HepG2 (cell line): Measurements from ENCODE around the gene CHN1.

Source experiments
- KLF12 ChIP-seq: sonication (generic); formaldehyde crosslinking; IDR thresholded peaks from 2 replicates; pipeline ENCODE4 v1.4.0; 2020; ENCODE audit warnings: missing genetic modification reagents, borderline replicate concordance
- MYC ChIP-seq: sonication (generic); formaldehyde crosslinking; IDR thresholded peaks from 2 replicates; pipeline ENCODE4 v1.9.0; 2021; ENCODE audit warnings: missing genetic modification reagents, borderline replicate concordance
- POLR2A ChIP-seq, 2 experiments: IDR thresholded peaks; 2 replicates each; pipeline ENCODE4 v1.6.1; 2011; ENCODE audit warnings: low read depth in 2 of 2, low read length in 2 of 2, mild to moderate bottlenecking in 1 of 2, moderate library complexity in 1 of 2; ENCODE audit not compliant: insufficient read depth in 1 of 2
- SRF ChIP-seq: IDR thresholded peaks from 2 replicates; pipeline ENCODE4 v1.6.1; 2011; ENCODE audit warnings: mild to moderate bottlenecking, low read depth, low read length, moderate library complexity
- ZFX ChIP-seq: sonication (generic); formaldehyde crosslinking; IDR thresholded peaks from 2 replicates; pipeline ENCODE4 v1.4.0; 2020; ENCODE audit warnings: mild to moderate bottlenecking, low read depth, missing genetic modification reagents, moderate library complexity
- ZNF180 ChIP-seq: sonication (generic); formaldehyde crosslinking; IDR thresholded peaks from 2 replicates; pipeline ENCODE4 v1.4.0; 2020; ENCODE audit warnings: low read depth, missing genetic modification reagents, borderline replicate concordance
- ZNF383 ChIP-seq: sonication (generic); formaldehyde crosslinking; IDR thresholded peaks from 2 replicates; pipeline ENCODE4 v1.4.0; 2020; ENCODE audit warnings: missing genetic modification reagents, mild to moderate bottlenecking, borderline replicate concordance
- ZNF431 ChIP-seq: sonication (generic); formaldehyde crosslinking; IDR thresholded peaks from 2 replicates; pipeline ENCODE4 v1.9.0; 2022; ENCODE audit warnings: missing genetic modification reagents, low read depth, mild to moderate bottlenecking, borderline replicate concordance
- ZNF569 ChIP-seq: sonication (generic); formaldehyde crosslinking; IDR thresholded peaks from 2 replicates; pipeline ENCODE4 v1.5.0; 2020; ENCODE audit warnings: mild to moderate bottlenecking, missing genetic modification reagents, moderate library complexity, borderline replicate concordance
- TF ChIP-seq, protein P1 (sequence below): sonication (generic); formaldehyde crosslinking; IDR thresholded peaks from 2 replicates; pipeline ENCODE4 v1.5.1; 2020; ENCODE audit warnings: mild to moderate bottlenecking, moderate library complexity, missing genetic modification reagents
- TF ChIP-seq, protein P2 (sequence below): sonication (generic); formaldehyde crosslinking; IDR thresholded peaks from 2 replicates; pipeline ENCODE4 v1.5.0; 2020; ENCODE audit warnings: mild to moderate bottlenecking, missing genetic modification reagents, moderate library complexity
- TF ChIP-seq, protein P3 (sequence below): IDR thresholded peaks from 2 replicates; pipeline ENCODE4 v1.6.1; 2012; ENCODE audit warnings: inconsistent platforms
- TF ChIP-seq, protein P4 (sequence below): sonication (generic); formaldehyde crosslinking; IDR thresholded peaks from 2 replicates; pipeline ENCODE4 v1.4.0; 2020; ENCODE audit warnings: missing genetic modification reagents, borderline replicate concordance

DNA sequence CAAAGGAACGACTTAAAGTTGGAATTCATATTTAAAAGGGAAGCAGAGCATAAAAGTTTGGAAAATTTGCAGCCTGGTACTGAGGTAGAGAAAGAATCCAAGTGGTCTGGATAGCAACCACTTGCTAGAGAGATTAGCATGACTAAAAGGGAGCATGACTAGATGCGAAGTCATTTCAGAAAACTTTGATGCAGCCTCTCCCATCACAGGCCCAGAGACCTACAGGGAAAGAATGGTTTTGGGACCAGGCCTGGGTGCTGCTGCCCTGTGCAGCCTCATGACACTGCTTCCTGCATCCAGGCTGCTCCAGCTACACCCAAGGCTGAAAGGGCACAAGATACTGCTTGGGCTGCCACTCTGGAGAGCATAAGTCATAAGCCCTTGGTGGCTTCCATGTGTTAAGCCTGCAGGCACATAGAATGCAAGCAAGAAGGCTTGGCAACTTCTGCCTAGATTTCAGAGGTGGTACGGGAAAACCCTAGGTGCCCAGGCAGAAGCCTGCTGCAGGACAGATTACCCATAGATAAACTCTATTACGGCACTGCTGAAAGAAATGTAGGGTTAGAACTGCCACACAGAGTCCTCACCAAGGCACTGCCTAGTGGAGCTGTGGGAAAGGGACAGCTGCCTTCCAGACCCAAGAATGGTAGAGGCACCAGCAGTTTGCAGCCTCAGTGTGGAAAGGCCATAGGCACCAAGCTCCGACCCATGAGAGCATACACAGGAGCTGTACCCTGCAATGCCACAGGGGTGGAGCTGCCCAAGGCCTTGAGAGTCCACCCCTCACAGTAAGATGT is 12.6 kb upstream of the CHN1 start:
- TF ChIP-seq KLF12 (CRISPR knock-in tag), result no peak
- TF ChIP-seq ZFX, result no peak
- TF ChIP-seq, protein P1, sequence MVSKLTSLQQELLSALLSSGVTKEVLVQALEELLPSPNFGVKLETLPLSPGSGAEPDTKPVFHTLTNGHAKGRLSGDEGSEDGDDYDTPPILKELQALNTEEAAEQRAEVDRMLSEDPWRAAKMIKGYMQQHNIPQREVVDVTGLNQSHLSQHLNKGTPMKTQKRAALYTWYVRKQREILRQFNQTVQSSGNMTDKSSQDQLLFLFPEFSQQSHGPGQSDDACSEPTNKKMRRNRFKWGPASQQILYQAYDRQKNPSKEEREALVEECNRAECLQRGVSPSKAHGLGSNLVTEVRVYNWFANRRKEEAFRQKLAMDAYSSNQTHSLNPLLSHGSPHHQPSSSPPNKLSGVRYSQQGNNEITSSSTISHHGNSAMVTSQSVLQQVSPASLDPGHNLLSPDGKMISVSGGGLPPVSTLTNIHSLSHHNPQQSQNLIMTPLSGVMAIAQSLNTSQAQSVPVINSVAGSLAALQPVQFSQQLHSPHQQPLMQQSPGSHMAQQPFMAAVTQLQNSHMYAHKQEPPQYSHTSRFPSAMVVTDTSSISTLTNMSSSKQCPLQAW (CRISPR knock-in tag), result no peak
- no peak for TF ChIP-seq ZNF383 (CRISPR knock-in tag)
- TF ChIP-seq, protein P2, sequence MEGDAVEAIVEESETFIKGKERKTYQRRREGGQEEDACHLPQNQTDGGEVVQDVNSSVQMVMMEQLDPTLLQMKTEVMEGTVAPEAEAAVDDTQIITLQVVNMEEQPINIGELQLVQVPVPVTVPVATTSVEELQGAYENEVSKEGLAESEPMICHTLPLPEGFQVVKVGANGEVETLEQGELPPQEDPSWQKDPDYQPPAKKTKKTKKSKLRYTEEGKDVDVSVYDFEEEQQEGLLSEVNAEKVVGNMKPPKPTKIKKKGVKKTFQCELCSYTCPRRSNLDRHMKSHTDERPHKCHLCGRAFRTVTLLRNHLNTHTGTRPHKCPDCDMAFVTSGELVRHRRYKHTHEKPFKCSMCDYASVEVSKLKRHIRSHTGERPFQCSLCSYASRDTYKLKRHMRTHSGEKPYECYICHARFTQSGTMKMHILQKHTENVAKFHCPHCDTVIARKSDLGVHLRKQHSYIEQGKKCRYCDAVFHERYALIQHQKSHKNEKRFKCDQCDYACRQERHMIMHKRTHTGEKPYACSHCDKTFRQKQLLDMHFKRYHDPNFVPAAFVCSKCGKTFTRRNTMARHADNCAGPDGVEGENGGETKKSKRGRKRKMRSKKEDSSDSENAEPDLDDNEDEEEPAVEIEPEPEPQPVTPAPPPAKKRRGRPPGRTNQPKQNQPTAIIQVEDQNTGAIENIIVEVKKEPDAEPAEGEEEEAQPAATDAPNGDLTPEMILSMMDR (CRISPR knock-in tag), result no peak
- TF ChIP-seq ZNF180 (CRISPR knock-in tag), result no peak
- TF ChIP-seq POLR2A (IDR thresholded peaks at IDR 0.05; ENCODE audit: insufficient read depth in 1 of 2, low read depth in 2 of 2, low read length in 2 of 2), result no peak
- TF ChIP-seq, protein P3, sequence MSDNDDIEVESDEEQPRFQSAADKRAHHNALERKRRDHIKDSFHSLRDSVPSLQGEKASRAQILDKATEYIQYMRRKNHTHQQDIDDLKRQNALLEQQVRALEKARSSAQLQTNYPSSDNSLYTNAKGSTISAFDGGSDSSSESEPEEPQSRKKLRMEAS, result no peak
- TF ChIP-seq MYC (CRISPR knock-in tag), result no peak
- TF ChIP-seq, protein P4, sequence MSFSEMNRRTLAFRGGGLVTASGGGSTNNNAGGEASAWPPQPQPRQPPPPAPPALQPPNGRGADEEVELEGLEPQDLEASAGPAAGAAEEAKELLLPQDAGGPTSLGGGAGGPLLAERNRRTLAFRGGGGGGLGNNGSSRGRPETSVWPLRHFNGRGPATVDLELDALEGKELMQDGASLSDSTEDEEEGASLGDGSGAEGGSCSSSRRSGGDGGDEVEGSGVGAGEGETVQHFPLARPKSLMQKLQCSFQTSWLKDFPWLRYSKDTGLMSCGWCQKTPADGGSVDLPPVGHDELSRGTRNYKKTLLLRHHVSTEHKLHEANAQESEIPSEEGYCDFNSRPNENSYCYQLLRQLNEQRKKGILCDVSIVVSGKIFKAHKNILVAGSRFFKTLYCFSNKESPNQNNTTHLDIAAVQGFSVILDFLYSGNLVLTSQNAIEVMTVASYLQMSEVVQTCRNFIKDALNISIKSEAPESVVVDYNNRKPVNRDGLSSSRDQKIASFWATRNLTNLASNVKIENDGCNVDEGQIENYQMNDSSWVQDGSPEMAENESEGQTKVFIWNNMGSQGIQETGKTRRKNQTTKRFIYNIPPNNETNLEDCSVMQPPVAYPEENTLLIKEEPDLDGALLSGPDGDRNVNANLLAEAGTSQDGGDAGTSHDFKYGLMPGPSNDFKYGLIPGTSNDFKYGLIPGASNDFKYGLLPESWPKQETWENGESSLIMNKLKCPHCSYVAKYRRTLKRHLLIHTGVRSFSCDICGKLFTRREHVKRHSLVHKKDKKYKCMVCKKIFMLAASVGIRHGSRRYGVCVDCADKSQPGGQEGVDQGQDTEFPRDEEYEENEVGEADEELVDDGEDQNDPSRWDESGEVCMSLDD (CRISPR knock-in tag), result no peak
- no peak for TF ChIP-seq SRF
- TF ChIP-seq ZNF569, result no peak
- no peak for TF ChIP-seq ZNF431
